ENCODE results near the gene SULT1B1. TPM values are rescaled to one million over a fixed set of nuclear protein-coding genes. Genes with fewer than 3 reads are reported as not detected.
"Not testable (repeated sequence)": the region's sequence is repeated elsewhere in the genome, so short reads cannot be mapped to it uniquely, and the experiment has no call there.

Gene SULT1B1
- total and polyA plus RNA-seq, 9 donors = 0.23 to 6.4 (median 0.82) TPM

GRCh38 chr4:69780141-69780540 is 19.7 kb upstream of the SULT1B1 start:
- Histone ChIP-seq H3K4me1 (ENCODE audit: insufficient read depth) (no peaks in the 10 kb centered on the region), H3K36me3 (no peaks in the 10 kb centered on the region), H3K4me3 (no peak overlapping the region), H3K27ac (no peak overlapping the region), H3K27me3 (no peaks in the 10 kb centered on the region), H3K9me3 (no peaks in the 10 kb centered on the region)
- DNase-seq = no peak
- intact Hi-C loops (cut with DNase I) = no loop called here
- WGBS, 3 donors = 75 to 94% (median 84%) methylated on average over 1 of the region's 1 CpG
- TF ChIP-seq POLR2A (IDR thresholded peaks at IDR 0.05) (no peak), EP300 (IDR thresholded peaks at IDR 0.05) (no peak)

- H3K4me3 ChIP-seq = no peak overlapping the region
- no peak for DNase-seq
- no peaks in the 10 kb centered on the region for H3K27me3 ChIP-seq
- no peaks in the 10 kb centered on the region for H3K4me1 ChIP-seq (ENCODE audit: insufficient read depth)
- no peaks in the 10 kb centered on the region for H3K9me3 ChIP-seq
- no peaks in the 10 kb centered on the region for H3K36me3 ChIP-seq
- no peak overlapping the region for H3K27ac ChIP-seq
- intact Hi-C loops (cut with DNase I) = no loop called here
- no peak for TF ChIP-seq POLR2A (IDR thresholded peaks at IDR 0.05)
- no peak for TF ChIP-seq EP300 (IDR thresholded peaks at IDR 0.05)
- no peak for TF ChIP-seq CTCF (IDR thresholded peaks at IDR 0.05)
- 80 to 84% (median 82%) methylated on average over 3 of the region's 3 CpGs for WGBS, 3 donors
Observed at GRCh38 chr4:69776696-69777095, 16.3 kb upstream of the SULT1B1 start.

- 80 to 89% (median 85%) methylated on average over 2 of the region's 2 CpGs for WGBS, 3 donors
- Histone ChIP-seq H3K36me3 (no peaks in the 10 kb centered on the region), H3K4me1 (ENCODE audit: insufficient read depth) (no peaks in the 10 kb centered on the region), H3K4me3 (no peak overlapping the region), H3K9me3 (no peaks in the 10 kb centered on the region), H3K27ac (no peak overlapping the region), H3K27me3 (no peaks in the 10 kb centered on the region)
- DNase-seq = no peak
- TF ChIP-seq CTCF (IDR thresholded peaks at IDR 0.05) (no peak), POLR2A (IDR thresholded peaks at IDR 0.05) (no peak), EP300 (IDR thresholded peaks at IDR 0.05) (no peak)
- intact Hi-C loops (cut with DNase I) = no loop called here
Observed at GRCh38 chr4:69775321-69775867, 15.0 kb upstream of the SULT1B1 start.

GRCh38 chr4:69773484-69773883 is 13.1 kb upstream of the SULT1B1 start:
- H3K27me3 ChIP-seq = no peaks in the 10 kb centered on the region
- WGBS, 3 donors = 35 to 54% (median 38%) methylated on average over 3 of the region's 3 CpGs
- H3K4me3 ChIP-seq = no peak overlapping the region
- H3K36me3 ChIP-seq = no peaks in the 10 kb centered on the region
- no peak for DNase-seq
- intact Hi-C loops (cut with DNase I) = no loop called here
- no peak overlapping the region for H3K27ac ChIP-seq
- TF ChIP-seq EP300 (IDR thresholded peaks at IDR 0.05) (no peak), POLR2A (IDR thresholded peaks at IDR 0.05) (no peak), CTCF (IDR thresholded peaks at IDR 0.05) (no peak)
- H3K4me1 ChIP-seq (ENCODE audit: insufficient read depth) = no peaks in the 10 kb centered on the region
- H3K9me3 ChIP-seq = no peaks in the 10 kb centered on the region

- H3K27me3 ChIP-seq; H3K27ac ChIP-seq; H3K36me3 ChIP-seq; DNase-seq; H3K4me3 ChIP-seq; H3K4me1 ChIP-seq (ENCODE audit: insufficient read depth); H3K9me3 ChIP-seq; intact Hi-C loops (cut with DNase I): not testable (repeated sequence)
- WGBS, 3 donors = 34 to 59% (median 36%) methylated on average over 3 of the region's 3 CpGs
Observed at GRCh38 chr4:69768554-69768953, 8.1 kb upstream of the SULT1B1 start.
